Measurements from ENCODE around the gene BNC2.
"Not testable (repeated sequence)": the region's sequence is repeated elsewhere in the genome, so short reads cannot be mapped to it uniquely, and the experiment has no call there.

Gene BNC2

GRCh38 chr9:16449076-16449730 is 421.3 kb downstream of the BNC2 start:
- Mint-ChIP-seq H3K9me3 (peaks cover 4% of the 10 kb centered on the region), H3K27ac (no peak overlapping the region), H3K4me3 (no peak overlapping the region), H3K27me3 (no peaks in the 10 kb centered on the region), H3K36me3 (ENCODE audit: low read depth) (no peaks in the 10 kb centered on the region), H3K4me1 (no peaks in the 10 kb centered on the region)
- DNase-seq (no peak), ATAC-seq (no peak)

GRCh38 chr9:16447946-16448345 is 422.5 kb downstream of the BNC2 start:
- Mint-ChIP-seq H3K27me3 (no peaks in the 10 kb centered on the region), H3K36me3 (ENCODE audit: low read depth) (no peaks in the 10 kb centered on the region), H3K4me1 (no peaks in the 10 kb centered on the region), H3K27ac (no peak overlapping the region), H3K9me3 (peaks cover 4% of the 10 kb centered on the region), H3K4me3 (no peak overlapping the region)
- DNase-seq (no peak), ATAC-seq (no peak)

- ATAC-seq (no peak), DNase-seq (no peak)
- Mint-ChIP-seq H3K4me3 (no peak overlapping the region), H3K4me1 (no peaks in the 10 kb centered on the region), H3K27ac (no peak overlapping the region), H3K27me3 (no peaks in the 10 kb centered on the region), H3K9me3 (no peaks in the 10 kb centered on the region), H3K36me3 (ENCODE audit: low read depth) (no peaks in the 10 kb centered on the region)
Measured at GRCh38 chr9:16446636-16447035, 423.8 kb downstream of the BNC2 start.

- Mint-ChIP-seq H3K9me3 (no peaks in the 10 kb centered on the region), H3K4me3 (no peak overlapping the region), H3K27me3 (no peaks in the 10 kb centered on the region), H3K4me1 (no peaks in the 10 kb centered on the region), H3K36me3 (ENCODE audit: low read depth) (no peaks in the 10 kb centered on the region), H3K27ac (no peak overlapping the region)
- ATAC-seq (no peak), DNase-seq (no peak)
Measured at GRCh38 chr9:16445141-16445920, 425.1 kb downstream of the BNC2 start.

- Mint-ChIP-seq H3K27ac (no peak overlapping the region), H3K4me1 (no peaks in the 10 kb centered on the region), H3K36me3 (ENCODE audit: low read depth) (no peaks in the 10 kb centered on the region), H3K9me3 (no peaks in the 10 kb centered on the region), H3K27me3 (no peaks in the 10 kb centered on the region), H3K4me3 (no peak overlapping the region)
- DNase-seq (no peak), ATAC-seq (no peak)
Measured at GRCh38 chr9:16442622-16443021, 427.8 kb downstream of the BNC2 start.

- DNase-seq: no peak
- no peak overlapping the region for H3K4me3 Mint-ChIP-seq
- H3K27ac Mint-ChIP-seq: no peak overlapping the region
- H3K36me3 Mint-ChIP-seq (ENCODE audit: low read depth): no peaks in the 10 kb centered on the region
- peaks cover 2% of the 10 kb centered on the region for H3K9me3 Mint-ChIP-seq
- no peak for ATAC-seq
- H3K27me3 Mint-ChIP-seq: no peaks in the 10 kb centered on the region
- no peaks in the 10 kb centered on the region for H3K4me1 Mint-ChIP-seq
Measured at GRCh38 chr9:16441791-16442190, 428.7 kb downstream of the BNC2 start.

- H3K36me3 Mint-ChIP-seq (ENCODE audit: low read depth); H3K4me1 Mint-ChIP-seq; H3K27ac Mint-ChIP-seq; ATAC-seq; H3K27me3 Mint-ChIP-seq; H3K9me3 Mint-ChIP-seq; H3K4me3 Mint-ChIP-seq; DNase-seq: not testable (repeated sequence)
Measured at GRCh38 chr9:16438831-16439230, 431.6 kb downstream of the BNC2 start.

GRCh38 chr9:16436545-16436944 is 433.9 kb downstream of the BNC2 start:
- H3K27me3 Mint-ChIP-seq: no peaks in the 10 kb centered on the region
- DNase-seq (no peak), ATAC-seq (no peak)
- no peak overlapping the region for H3K27ac Mint-ChIP-seq
- H3K9me3 Mint-ChIP-seq: peaks cover 4% of the 10 kb centered on the region
- no peaks in the 10 kb centered on the region for H3K36me3 Mint-ChIP-seq (ENCODE audit: low read depth)
- H3K4me3 Mint-ChIP-seq: no peak overlapping the region
- no peaks in the 10 kb centered on the region for H3K4me1 Mint-ChIP-seq

- DNase-seq: no peak
- no peak overlapping the region for H3K27ac Mint-ChIP-seq
- no peaks in the 10 kb centered on the region for H3K4me1 Mint-ChIP-seq
- no peaks in the 10 kb centered on the region for H3K27me3 Mint-ChIP-seq
- no peaks in the 10 kb centered on the region for H3K36me3 Mint-ChIP-seq (ENCODE audit: low read depth)
- H3K4me3 Mint-ChIP-seq: no peak overlapping the region
- no peak for ATAC-seq
- peaks cover 4% of the 10 kb centered on the region for H3K9me3 Mint-ChIP-seq
Measured at GRCh38 chr9:16434526-16434925, 435.9 kb downstream of the BNC2 start.

- no peak for DNase-seq
- Mint-ChIP-seq H3K4me1 (no peaks in the 10 kb centered on the region), H3K27ac (no peak overlapping the region), H3K27me3 (no peaks in the 10 kb centered on the region), H3K4me3 (no peak overlapping the region), H3K36me3 (ENCODE audit: low read depth) (no peaks in the 10 kb centered on the region), H3K9me3 (peaks cover 4% of the 10 kb centered on the region)
- ATAC-seq: no peak
Measured at GRCh38 chr9:16433494-16433893, 437.0 kb downstream of the BNC2 start.

- DNase-seq (no peak), ATAC-seq (no peak)
- no peaks in the 10 kb centered on the region for H3K27me3 Mint-ChIP-seq
- H3K27ac Mint-ChIP-seq: no peak overlapping the region
- peaks cover 2% of the 10 kb centered on the region for H3K9me3 Mint-ChIP-seq
- no peak overlapping the region for H3K4me3 Mint-ChIP-seq
- H3K4me1 Mint-ChIP-seq: no peaks in the 10 kb centered on the region
- no peaks in the 10 kb centered on the region for H3K36me3 Mint-ChIP-seq (ENCODE audit: low read depth)
Measured at GRCh38 chr9:16431666-16432392, 438.6 kb downstream of the BNC2 start.

GRCh38 chr9:16429671-16430070 is 440.8 kb downstream of the BNC2 start:
- H3K27me3 Mint-ChIP-seq: no peaks in the 10 kb centered on the region
- no peak overlapping the region for H3K4me3 Mint-ChIP-seq
- ATAC-seq: no peak
- no peak for DNase-seq
- H3K4me1 Mint-ChIP-seq: no peaks in the 10 kb centered on the region
- no peaks in the 10 kb centered on the region for H3K9me3 Mint-ChIP-seq
- H3K27ac Mint-ChIP-seq: no peak overlapping the region
- no peaks in the 10 kb centered on the region for H3K36me3 Mint-ChIP-seq (ENCODE audit: low read depth)

GRCh38 chr9:16427873-16428427 is 442.5 kb downstream of the BNC2 start:
- Mint-ChIP-seq H3K4me1 (no peaks in the 10 kb centered on the region), H3K9me3 (no peaks in the 10 kb centered on the region), H3K4me3 (no peak overlapping the region), H3K36me3 (ENCODE audit: low read depth) (no peaks in the 10 kb centered on the region), H3K27ac (no peak overlapping the region), H3K27me3 (no peaks in the 10 kb centered on the region)
- ATAC-seq (no peak), DNase-seq (no peak)

GRCh38 chr9:16426716-16427115 is 443.8 kb downstream of the BNC2 start:
- ATAC-seq (no peak), DNase-seq (no peak)
- Mint-ChIP-seq H3K4me1 (no peaks in the 10 kb centered on the region), H3K27ac (no peak overlapping the region), H3K4me3 (no peak overlapping the region), H3K27me3 (no peaks in the 10 kb centered on the region), H3K9me3 (no peaks in the 10 kb centered on the region), H3K36me3 (ENCODE audit: low read depth) (no peaks in the 10 kb centered on the region)
